Astrocyte (in vitro differentiated cells and primary cell): ENCODE measurements around the gene MAMLD1. TPM values are rescaled to one million over a fixed set of nuclear protein-coding genes. Genes with fewer than 3 reads are reported as not detected.

ENCODE experiments used
- DNase-seq: peaks from one replicate; pipeline ENCODE4 v3.0.0-alpha.2; 2010; ENCODE audit warnings: low read depth
- FAIRE-seq: peaks from 2 replicates; lab custom pipeline; 2011; peaks lifted over from hg19 to GRCh38; lab: Jason Lieb, UNC
- H2AFZ ChIP-seq: 2 replicates; pipeline ENCODE4 v1.6.0; 2012; ENCODE audit warnings: low read depth, low read length, inconsistent platforms
- H3K27ac ChIP-seq: 2 replicates; pipeline ENCODE4 v1.5.1; 2011; ENCODE audit warnings: low read depth, low read length, inconsistent platforms
- H3K27me3 ChIP-seq: 2 replicates; pipeline ENCODE4 v1.6.0; 2011; ENCODE audit warnings: low read length, inconsistent platforms; ENCODE audit not compliant: insufficient read depth
- H3K36me3 ChIP-seq: 2 replicates; pipeline ENCODE4 v1.5.1; 2011; ENCODE audit warnings: low read length, inconsistent platforms; ENCODE audit not compliant: insufficient read depth
- H3K4me1 ChIP-seq: 2 replicates; pipeline ENCODE4 v1.5.1; 2011; ENCODE audit warnings: low read length, inconsistent platforms; ENCODE audit not compliant: insufficient read depth
- H3K4me2 ChIP-seq: 2 replicates; pipeline ENCODE4 v1.6.0; 2012; ENCODE audit warnings: low read length, inconsistent platforms
- H3K4me3 ChIP-seq: 2 replicates; pipeline ENCODE4 v1.5.1; 2011; ENCODE audit warnings: low read depth, mild to moderate bottlenecking, low read length, inconsistent platforms; ENCODE audit not compliant: insufficient read depth
- H3K79me2 ChIP-seq: 2 replicates; pipeline ENCODE4 v1.6.0; 2012; ENCODE audit warnings: mild to moderate bottlenecking, low read length, inconsistent platforms; ENCODE audit not compliant: insufficient read depth
- H3K9ac ChIP-seq: 2 replicates; pipeline ENCODE4 v1.6.0; 2012; ENCODE audit warnings: mild to moderate bottlenecking, low read length, inconsistent platforms
- H3K9me3 ChIP-seq: 2 replicates; pipeline ENCODE4 v1.5.1; 2012; ENCODE audit warnings: low read depth, mild to moderate bottlenecking, low read length, inconsistent platforms; ENCODE audit not compliant: insufficient read depth
- H4K20me1 ChIP-seq: 2 replicates; pipeline ENCODE4 v1.6.0; 2012; ENCODE audit warnings: low read length, inconsistent platforms; ENCODE audit not compliant: insufficient read depth
- H3K27ac Mint-ChIP-seq: one replicate; pipeline ENCODE4 v1.8.0; 2021; ENCODE audit warnings: mild to moderate bottlenecking, mixed read lengths; ENCODE audit not compliant: unreplicated experiment
- H3K27me3 Mint-ChIP-seq: one replicate; pipeline ENCODE4 v1.8.0; 2021; ENCODE audit warnings: low read depth, mixed read lengths; ENCODE audit not compliant: unreplicated experiment
- H3K36me3 Mint-ChIP-seq: one replicate; pipeline ENCODE4 v1.8.0; 2021; ENCODE audit warnings: low read depth, mixed read lengths; ENCODE audit not compliant: unreplicated experiment
- H3K4me1 Mint-ChIP-seq: one replicate; pipeline ENCODE4 v1.8.0; 2021; ENCODE audit warnings: low read depth, mixed read lengths; ENCODE audit not compliant: unreplicated experiment
- H3K4me3 Mint-ChIP-seq: one replicate; pipeline ENCODE4 v1.8.0; 2021; ENCODE audit warnings: mild to moderate bottlenecking, moderate library complexity, mixed read lengths; ENCODE audit not compliant: unreplicated experiment
- H3K9me3 Mint-ChIP-seq: one replicate; pipeline ENCODE4 v1.8.0; 2021; ENCODE audit warnings: mild to moderate bottlenecking, mixed read lengths; ENCODE audit not compliant: unreplicated experiment
- CTCF ChIP-seq: IDR thresholded peaks from 2 replicates; pipeline ENCODE4 v1.5.1; 2011; ENCODE audit warnings: low read depth, mild to moderate bottlenecking, inconsistent platforms, low read length, moderate library complexity; ENCODE audit not compliant: insufficient read depth
- EZH2 ChIP-seq: IDR thresholded peaks from 2 replicates; pipeline ENCODE4 v1.6.1; 2012; ENCODE audit warnings: mild to moderate bottlenecking, low read length, inconsistent platforms; ENCODE audit not compliant: insufficient read depth
- total RNA-seq: library from RNA; stranded (reverse); gene quantifications from 2 replicates; pipeline ENCODE4 v1.2.1, GENCODE V29; 2021

MAMLD1 gene
- total RNA-seq, 1 donor from 2014 or later, result 6.6 TPM

GRCh38 chrX:150334981-150335380 lies 28.1 kb upstream of the MAMLD1 start:
- H3K27ac Mint-ChIP-seq, result no peak overlapping the region
- TF ChIP-seq EZH2, result no peak
- TF ChIP-seq CTCF, result no peak
- H3K36me3 Mint-ChIP-seq, result no peaks in the 10 kb centered on the region
- no peak overlapping the region for H3K4me3 Mint-ChIP-seq
- Histone ChIP-seq H4K20me1 (no peaks in the 10 kb centered on the region), H3K27ac (no peak overlapping the region), H3K9ac (no peak overlapping the region), H3K36me3 (no peaks in the 10 kb centered on the region), H3K4me1 (no peaks in the 10 kb centered on the region), H3K27me3 (no peaks in the 10 kb centered on the region), H2AFZ (no peak overlapping the region), H3K79me2 (no peaks in the 10 kb centered on the region), H3K4me2 (no peak overlapping the region), H3K4me3 (no peak overlapping the region), H3K9me3 (no peaks in the 10 kb centered on the region)
- H3K9me3 Mint-ChIP-seq, result no peaks in the 10 kb centered on the region
- DNase-seq, result no peak
- peak; percentile 68 for FAIRE-seq
- no peaks in the 10 kb centered on the region for H3K4me1 Mint-ChIP-seq
- peaks cover 10% of the 10 kb centered on the region for H3K27me3 Mint-ChIP-seq

GRCh38 chrX:150337026-150337425 lies 26.1 kb upstream of the MAMLD1 start:
- no peaks in the 10 kb centered on the region for H3K36me3 Mint-ChIP-seq
- no peaks in the 10 kb centered on the region for H3K9me3 Mint-ChIP-seq
- Histone ChIP-seq H3K79me2 (no peaks in the 10 kb centered on the region), H3K4me2 (no peak overlapping the region), H3K9ac (no peak overlapping the region), H3K4me3 (no peak overlapping the region), H4K20me1 (no peaks in the 10 kb centered on the region), H2AFZ (no peak overlapping the region), H3K4me1 (no peaks in the 10 kb centered on the region), H3K36me3 (no peaks in the 10 kb centered on the region), H3K27ac (no peak overlapping the region), H3K27me3 (no peaks in the 10 kb centered on the region), H3K9me3 (no peaks in the 10 kb centered on the region)
- H3K4me1 Mint-ChIP-seq, result no peaks in the 10 kb centered on the region
- no peak overlapping the region for H3K4me3 Mint-ChIP-seq
- no peak overlapping the region for H3K27ac Mint-ChIP-seq
- DNase-seq, result no peak
- TF ChIP-seq EZH2, result no peak
- no peak for TF ChIP-seq CTCF
- H3K27me3 Mint-ChIP-seq, result peaks cover 10% of the 10 kb centered on the region
- no peak for FAIRE-seq

GRCh38 chrX:150337536-150337935 lies 25.6 kb upstream of the MAMLD1 start:
- H3K9me3 Mint-ChIP-seq, result no peaks in the 10 kb centered on the region
- H3K4me2 ChIP-seq, result no peak overlapping the region
- H3K4me1 ChIP-seq, result no peaks in the 10 kb centered on the region
- no peaks in the 10 kb centered on the region for H3K27me3 ChIP-seq
- H3K36me3 Mint-ChIP-seq, result no peaks in the 10 kb centered on the region
- no peaks in the 10 kb centered on the region for H3K79me2 ChIP-seq
- no peak overlapping the region for H3K27ac Mint-ChIP-seq
- no peaks in the 10 kb centered on the region for H4K20me1 ChIP-seq
- no peak overlapping the region for H3K27ac ChIP-seq
- no peaks in the 10 kb centered on the region for H3K9me3 ChIP-seq
- DNase-seq, result no peak
- TF ChIP-seq EZH2 (no peak), CTCF (no peak)
- FAIRE-seq, result peak; percentile 66
- no peaks in the 10 kb centered on the region for H3K4me1 Mint-ChIP-seq
- H3K4me3 Mint-ChIP-seq, result no peak overlapping the region
- no peak overlapping the region for H3K4me3 ChIP-seq
- H3K36me3 ChIP-seq, result no peaks in the 10 kb centered on the region
- H3K27me3 Mint-ChIP-seq, result peaks cover 10% of the 10 kb centered on the region
- H3K9ac ChIP-seq, result no peak overlapping the region
- H2AFZ ChIP-seq, result no peak overlapping the region
